ENCODE results near the gene TPI1.

GRCh38 chr12:6819106-6820030 lies 48.0 kb upstream of the TPI1 start:
- TF ChIP-seq CTCF (IDR thresholded peaks at IDR 0.05; ENCODE audit: low read length), result no peak
- TF ChIP-seq EZH2 (IDR thresholded peaks at IDR 0.05; ENCODE audit: borderline replicate concordance, low read length), result no peak

Data from OCI-LY1 (cell line).